Hippocampal formation (tissue), 2 donors: ENCODE results near the gene SPATA6L.

ENCODE experiments used
- DNase-seq, 2 donors: peaks; one replicate each; lab custom pipeline; 2025; lab: John Stamatoyannopoulos, UW

The SPATA6L gene

GRCh38 chr9:4585135-4585534 lies 81.1 kb downstream of the SPATA6L start:
- no peak for DNase-seq

- DNase-seq, result no peak
Measured at GRCh38 chr9:4584636-4585035, 81.6 kb downstream of the SPATA6L start.

GRCh38 chr9:4583001-4583400 lies 83.3 kb downstream of the SPATA6L start:
- no peak for DNase-seq

- no peak for DNase-seq
Measured at GRCh38 chr9:4581861-4582565, 84.3 kb downstream of the SPATA6L start.

- no peak for DNase-seq
Measured at GRCh38 chr9:4581035-4581760, 85.1 kb downstream of the SPATA6L start.

- DNase-seq, result no peak
Measured at GRCh38 chr9:4579001-4579400, 87.3 kb downstream of the SPATA6L start.

GRCh38 chr9:4576448-4576847 lies 89.8 kb downstream of the SPATA6L start:
- no peak for DNase-seq

- DNase-seq, result no peak
Measured at GRCh38 chr9:4575997-4576396, 90.3 kb downstream of the SPATA6L start.

GRCh38 chr9:4574657-4575243 lies 91.5 kb downstream of the SPATA6L start:
- no peak for DNase-seq

- no peak for DNase-seq
Measured at GRCh38 chr9:4573634-4574389, 92.5 kb downstream of the SPATA6L start.

- DNase-seq, result no peak
Measured at GRCh38 chr9:4573176-4573575, 93.1 kb downstream of the SPATA6L start.

GRCh38 chr9:4572184-4572826 lies 94.0 kb downstream of the SPATA6L start:
- no peak for DNase-seq

GRCh38 chr9:4569101-4569500 lies 97.2 kb downstream of the SPATA6L start:
- no peak for DNase-seq

- DNase-seq, result no peak
Measured at GRCh38 chr9:4567601-4568000, 98.7 kb downstream of the SPATA6L start.

GRCh38 chr9:4566806-4567205 lies 99.5 kb downstream of the SPATA6L start:
- peak in 1 of 2 donors; percentile 31 for DNase-seq

- DNase-seq, result no peak
Measured at GRCh38 chr9:4563105-4563504, 103.2 kb downstream of the SPATA6L start.

GRCh38 chr9:4559261-4560182 lies 106.8 kb downstream of the SPATA6L start:
- no peak for DNase-seq

GRCh38 chr9:4558371-4558998 lies 107.8 kb downstream of the SPATA6L start:
- no peak for DNase-seq

GRCh38 chr9:4555236-4555635 lies 111.0 kb downstream of the SPATA6L start:
- no peak for DNase-seq

- no peak for DNase-seq
Measured at GRCh38 chr9:4553951-4554381, 112.3 kb downstream of the SPATA6L start.
